H1 (cell line): Measurements from ENCODE around the gene SAMD9. TPM values are rescaled to one million over a fixed set of nuclear protein-coding genes. Genes with fewer than 3 reads are reported as not detected.

Experiments used
- CTCF ChIA-PET: fragments of 300-600 bp; sonication (Branson Sonifier 250); formaldehyde crosslinking; loops from one replicate; lab custom pipeline; 2021; ENCODE audit not compliant: partially characterized antibody; lab: Charles Lee
- POLR2A ChIA-PET: fragments of 300-600 bp; sonication (Branson Sonifier 250); formaldehyde crosslinking; loops from one replicate; lab custom pipeline; 2021; ENCODE audit warnings: inconsistent platforms; ENCODE audit not compliant: partially characterized antibody; lab: Charles Lee
- DNase-seq, 2 experiments: peaks; one replicate each; pipeline versions ENCODE4 v3.0.0 to v3.0.0-alpha.2; 2010 to 2022; ENCODE audit warnings: low spot score in 2 of 2, low read depth in 1 of 2, mixed read lengths in 1 of 2
- FAIRE-seq: peaks from 2 replicates; lab custom pipeline; 2011; peaks lifted over from hg19 to GRCh38; lab: Jason Lieb, UNC
- H2AFZ ChIP-seq: 2 replicates; pipeline ENCODE4 v1.8.1; 2012; ENCODE audit warnings: low read length, inconsistent platforms
- H2AK5ac ChIP-seq: 2 replicates; pipeline ENCODE4 v1.6.1; 2013; ENCODE audit warnings: low read depth, low read length
- H2BK120ac ChIP-seq: replicated peaks from 2 replicates; pipeline ENCODE3; 2013; ENCODE audit warnings: low read depth, low read length, inconsistent platforms
- H2BK12ac ChIP-seq: 2 replicates; pipeline ENCODE4 v1.6.1; 2013; ENCODE audit warnings: low read depth, low read length
- H2BK15ac ChIP-seq: 2 replicates; pipeline ENCODE4 v1.6.1; 2013; ENCODE audit warnings: low read length
- H2BK20ac ChIP-seq: 2 replicates; pipeline ENCODE4 v1.6.1; 2013; ENCODE audit warnings: low read length
- H2BK5ac ChIP-seq: 2 replicates; pipeline ENCODE4 v1.6.1; 2013; ENCODE audit warnings: low read depth, low read length
- H3K14ac ChIP-seq: 2 replicates; pipeline ENCODE4 v1.6.1; 2013; ENCODE audit warnings: inconsistent platforms; ENCODE audit not compliant: insufficient read length
- H3K18ac ChIP-seq: 2 replicates; pipeline ENCODE4 v1.6.1; 2013; ENCODE audit warnings: low read length; ENCODE audit errors: extremely low read depth
- H3K23ac ChIP-seq: 2 replicates; pipeline ENCODE4 v1.6.1; 2013; ENCODE audit warnings: inconsistent platforms; ENCODE audit not compliant: insufficient read length
- H3K23me2 ChIP-seq: 2 replicates; pipeline ENCODE4 v1.6.1; 2013; ENCODE audit warnings: low read depth, low read length
- H3K27ac ChIP-seq: 2 replicates; pipeline ENCODE4 v1.6.1; 2011; ENCODE audit warnings: low read depth, low read length, inconsistent platforms
- H3K27me3 ChIP-seq, 4 experiments: replicated peaks in 1 of 4; 1 replicate in 1 of 4; 2 replicates in 3 of 4; pipeline versions ENCODE4 v1.6.1 to v1.8.1; 2011 to 2013; ENCODE audit warnings: low read length in 3 of 4, mild to moderate bottlenecking in 3 of 4, inconsistent platforms in 2 of 4, mixed read lengths in 2 of 4, moderate library complexity in 1 of 4; ENCODE audit not compliant: control insufficient read depth in 3 of 4, insufficient read depth in 3 of 4; ENCODE audit errors: extremely low read depth in 1 of 4
- H3K36me3 ChIP-seq, 4 experiments: 2 replicates each; pipeline versions ENCODE4 v1.6.1 to v1.8.1; 2011 to 2013; ENCODE audit warnings: mild to moderate bottlenecking in 4 of 4, low read length in 3 of 4, moderate library complexity in 2 of 4, control low read depth in 1 of 4, inconsistent platforms in 1 of 4; ENCODE audit not compliant: insufficient read depth in 4 of 4, control insufficient read depth in 2 of 4
- H3K4ac ChIP-seq: replicated peaks from 2 replicates; pipeline ENCODE3; 2013; ENCODE audit warnings: low read length, low read depth, mixed read lengths, inconsistent platforms; ENCODE audit not compliant: insufficient read length
- H3K4me1 ChIP-seq, 4 experiments: replicated peaks in 1 of 4; 1 replicate in 1 of 4; 2 replicates in 3 of 4; pipeline versions ENCODE4 v1.6.1 to v1.8.1; 2011 to 2013; ENCODE audit warnings: low read length in 3 of 4, inconsistent platforms in 2 of 4, mixed read lengths in 1 of 4; ENCODE audit not compliant: insufficient read depth in 4 of 4, control insufficient read depth in 3 of 4
- H3K4me2 ChIP-seq, 2 experiments: 2 replicates each; pipeline versions ENCODE4 v1.6.1 to v1.8.1; 2011 to 2013; ENCODE audit warnings: low read depth in 2 of 2, low read length in 2 of 2, control low read depth in 1 of 2, inconsistent platforms in 1 of 2, mild to moderate bottlenecking in 1 of 2; ENCODE audit not compliant: insufficient read depth in 1 of 2
- H3K4me3 ChIP-seq, 4 experiments: fragments of 200-600, 300-600 bp in 1 of 4; sonication (generic), shearing (Covaris generic), sonication (Bioruptor Twin) in 1 of 4; 2 replicates each; pipeline versions ENCODE4 v1.5.1 to v1.8.1; 2011 to 2016; ENCODE audit warnings: low read length in 4 of 4, low read depth in 3 of 4, control low read depth in 2 of 4, inconsistent platforms in 2 of 4, mild to moderate bottlenecking in 2 of 4, mixed read lengths in 1 of 4, moderate library complexity in 1 of 4; ENCODE audit not compliant: insufficient read depth in 2 of 4; ENCODE audit errors: extremely low read depth in 1 of 4
- H3K56ac ChIP-seq: replicated peaks from 2 replicates; pipeline ENCODE3; 2013; ENCODE audit warnings: low read depth, mild to moderate bottlenecking, mixed read lengths, low read length, inconsistent platforms; ENCODE audit not compliant: insufficient read length
- H3K79me1 ChIP-seq: 2 replicates; pipeline ENCODE4 v1.6.1; 2013; ENCODE audit warnings: low read depth, low read length, control low read depth
- H3K79me2 ChIP-seq, 2 experiments: 2 replicates each; pipeline versions ENCODE4 v1.6.1 to v1.8.1; 2012 to 2013; ENCODE audit warnings: low read length in 2 of 2, mild to moderate bottlenecking in 2 of 2, inconsistent platforms in 1 of 2; ENCODE audit not compliant: insufficient read depth in 2 of 2, control insufficient read depth in 1 of 2
- H3K9ac ChIP-seq, 4 experiments: replicated peaks in 1 of 4; 1 replicate in 1 of 4; 2 replicates in 3 of 4; pipeline versions ENCODE4 v1.6.1 to v1.8.1; 2011 to 2013; ENCODE audit warnings: low read depth in 3 of 4, low read length in 3 of 4, control low read depth in 2 of 4, mild to moderate bottlenecking in 2 of 4, moderate library complexity in 2 of 4, inconsistent platforms in 1 of 4; ENCODE audit errors: extremely low read depth in 1 of 4
- H3K9me3 ChIP-seq, 2 experiments: 2 replicates each; pipeline versions ENCODE4 v1.6.1 to v1.8.1; 2012 to 2013; ENCODE audit warnings: mild to moderate bottlenecking in 2 of 2, moderate library complexity in 2 of 2, control low read depth in 1 of 2, inconsistent platforms in 1 of 2, low read depth in 1 of 2, low read length in 1 of 2, mixed read lengths in 1 of 2; ENCODE audit not compliant: insufficient read depth in 2 of 2
- H4K20me1 ChIP-seq, 2 experiments: replicated peaks in 1 of 2; 2 replicates each; pipeline versions ENCODE3 to v1.8.1; 2011 to 2013; ENCODE audit warnings: inconsistent platforms in 2 of 2, low read length in 2 of 2, mild to moderate bottlenecking in 1 of 2; ENCODE audit not compliant: insufficient read depth in 2 of 2, control insufficient read depth in 1 of 2
- H4K5ac ChIP-seq: 2 replicates; pipeline ENCODE4 v1.6.1; 2013; ENCODE audit warnings: low read length, low read depth, mixed read lengths, inconsistent platforms; ENCODE audit not compliant: insufficient read length
- H4K8ac ChIP-seq: 2 replicates; pipeline ENCODE4 v1.8.0; 2013; ENCODE audit warnings: mild to moderate bottlenecking, moderate library complexity, low read length, inconsistent platforms; ENCODE audit not compliant: insufficient read depth; ENCODE audit errors: extremely low read depth
- H4K91ac ChIP-seq: replicated peaks from 2 replicates; pipeline ENCODE3; 2013; ENCODE audit warnings: low read length, mixed read lengths, inconsistent platforms; ENCODE audit not compliant: insufficient read length
- WGBS, 2 experiments: shearing (Covaris generic) in 1 of 2; methylation state at CpG; one replicate each; pipeline versions ENCODE4 v1.1.6 to v1.1.7; 2013 to 2015; ENCODE audit warnings: low lambda C conversion rate in 2 of 2, mixed read lengths in 2 of 2, inconsistent platforms in 1 of 2, low coverage in 1 of 2, missing lambda C conversion rate in 1 of 2; ENCODE audit not compliant: insufficient replicate concordance in 2 of 2, insufficient coverage in 1 of 2, insufficient read length in 1 of 2; ENCODE audit errors: extremely low coverage in 1 of 2, missing lambda C conversion rate in 1 of 2; 5-methylcytosine and 5-hydroxymethylcytosine counted together
- polyA plus RNA-seq, 7 experiments: library from polyadenylated mRNA; depleted of rRNA in 3 of 7; stranded (reverse) in 5 of 7; unstranded in 2 of 7; fragments of >200 nt in 5 of 7; fragments of 200-250 nt in 2 of 7; gene quantifications; 1 replicate in 5 of 7; 2 replicates in 1 of 7; 4 replicates in 1 of 7; pipeline versions ENCODE4 v1.2.1 to v1.2.3, GENCODE V29; 2011 to 2013; ENCODE audit warnings: missing spikeins in 2 of 7, mixed read lengths in 2 of 7
- total RNA-seq: library from RNA; stranded (reverse); fragmentation: NEBNext Ultra II Directional; extraction: Animal tissue kit (Norgen Biotek cat#: 25700); gene quantifications from 2 replicates; pipeline ENCODE4 v1.2.1, GENCODE V29; 2021
- TF ChIP-seq, protein P1 (sequence below): IDR thresholded peaks from 2 replicates; pipeline ENCODE4 v1.6.1; 2012; ENCODE audit warnings: inconsistent platforms

SAMD9 gene
- total and polyA plus RNA-seq, 2 of the 8 experiments (the other 6 are each of a cell fraction or from before 2014, with no cell fraction given): 0.02 TPM; not detected in 1

DNA sequence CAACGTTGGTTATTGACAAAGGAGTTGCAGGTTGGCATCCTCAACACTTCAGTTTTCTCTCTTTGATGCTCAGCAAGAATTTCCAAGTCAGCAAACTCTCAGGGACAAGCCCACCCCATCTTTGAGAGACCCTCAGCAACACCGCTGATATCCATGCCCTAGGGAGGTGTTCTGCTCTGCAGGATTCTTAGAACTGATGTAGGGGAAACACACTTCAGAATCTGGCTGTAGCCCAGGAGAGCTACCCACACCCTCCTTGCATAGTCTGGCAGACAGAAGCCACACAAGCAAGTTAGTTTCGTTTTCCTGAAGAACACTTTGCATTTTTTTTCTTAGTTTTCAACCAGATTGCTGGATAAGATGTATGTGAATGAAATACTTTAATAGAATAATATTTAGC, 29.6 kb upstream of the SAMD9 start:
- no peaks in the 10 kb centered on the region for H3K79me2 ChIP-seq
- H4K91ac ChIP-seq: no peak overlapping the region
- TF ChIP-seq, protein P1, sequence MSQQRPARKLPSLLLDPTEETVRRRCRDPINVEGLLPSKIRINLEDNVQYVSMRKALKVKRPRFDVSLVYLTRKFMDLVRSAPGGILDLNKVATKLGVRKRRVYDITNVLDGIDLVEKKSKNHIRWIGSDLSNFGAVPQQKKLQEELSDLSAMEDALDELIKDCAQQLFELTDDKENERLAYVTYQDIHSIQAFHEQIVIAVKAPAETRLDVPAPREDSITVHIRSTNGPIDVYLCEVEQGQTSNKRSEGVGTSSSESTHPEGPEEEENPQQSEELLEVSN: no peak
- CTCF ChIA-PET: interaction anchor here (0.6 to 1.2 kb wide), 3 partner anchors 12 to 273 kb away, joined by 3 to 5 read pairs (median 3); no protein-coding TSS in a partner anchor
- H3K4ac ChIP-seq: no peak overlapping the region
- no peak for FAIRE-seq
- H3K4me2 ChIP-seq: no peak overlapping the region
- H3K36me3 ChIP-seq: no peaks in the 10 kb centered on the region
- H3K4me3 ChIP-seq: no peak overlapping the region
- POLR2A ChIA-PET: no interaction called here
- H3K14ac ChIP-seq: no peak overlapping the region
- no peaks in the 10 kb centered on the region for H3K9me3 ChIP-seq
- no peak overlapping the region for H4K8ac ChIP-seq
- H3K27me3 ChIP-seq: no peaks in the 10 kb centered on the region
- WGBS, 2 experiments: 83% methylated on average over 3 of the region's 3 CpGs; no CpG with 5 or more reads in 1 of the 2 experiments
- H2BK15ac ChIP-seq: no peak overlapping the region
- no peak overlapping the region for H3K18ac ChIP-seq
- H3K27ac ChIP-seq: no peak overlapping the region
- peak overlapping the region; percentile 27; the same call in 1 of the 2 replicates for H2AFZ ChIP-seq
- H2AK5ac ChIP-seq: no peak overlapping the region
- no peak overlapping the region for H4K5ac ChIP-seq
- no peak overlapping the region for H2BK5ac ChIP-seq
- no peak overlapping the region for H2BK120ac ChIP-seq
- no peak for DNase-seq
- no peaks in the 10 kb centered on the region for H3K79me1 ChIP-seq
- H3K23ac ChIP-seq: no peak overlapping the region
- no peak overlapping the region for H2BK20ac ChIP-seq
- H3K23me2 ChIP-seq: no peaks in the 10 kb centered on the region
- H3K9ac ChIP-seq: no peak overlapping the region
- H3K4me1 ChIP-seq: 0 out of 7 replicates have a peak, but pooled peaks cover 0 to 2% (median under 1%) of the 10 kb centered on the region in 4 experiments
- no peaks in the 10 kb centered on the region for H4K20me1 ChIP-seq
- no peak overlapping the region for H3K56ac ChIP-seq
- H2BK12ac ChIP-seq: no peak overlapping the region
